ENCODE measurements around the gene MAPK11. TPM values are rescaled to one million over a fixed set of nuclear protein-coding genes. Genes with fewer than 3 reads are reported as not detected.

The MAPK11 gene
- polyA plus RNA-seq, 3 donors: 7.9 to 47.1 (median 46.4) TPM

GRCh38 chr22:50270666-50271394 is 650 bp upstream of the MAPK11 start:
- no peak overlapping the region for H3K27ac ChIP-seq (ENCODE audit: low read depth, low read length)
- 1 to 3% (median 2%) methylated on average over 51 to 53 of the region's 53 CpGs for WGBS, 3 donors

DNA sequence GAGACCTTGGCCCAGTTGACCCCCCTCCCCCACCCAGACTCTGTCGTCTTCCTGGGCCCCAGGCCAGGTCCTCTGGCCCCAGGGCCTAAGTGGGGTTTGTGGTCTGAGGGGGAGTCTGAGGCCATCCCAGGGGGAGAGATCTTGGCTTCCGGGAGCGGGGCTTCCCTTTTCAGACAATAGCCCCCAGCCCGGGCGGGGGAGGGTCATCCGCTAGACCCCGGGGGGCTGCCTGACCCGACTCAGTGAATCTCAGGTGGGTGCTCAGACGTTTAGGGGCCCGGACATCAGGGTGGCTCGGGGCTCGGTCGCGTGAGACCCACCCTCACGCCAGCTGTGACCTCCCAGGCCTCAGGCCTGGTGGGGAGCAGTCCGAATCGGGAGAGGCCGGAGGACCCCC is 609 bp downstream of the MAPK11 start:
- H3K27ac ChIP-seq (ENCODE audit: low read depth, low read length): no peak overlapping the region
- WGBS, 3 donors: 5 to 24% (median 11%) methylated on average over 17 to 18 of the region's 18 CpGs

- 21 to 43% (median 42%) methylated on average over 9 of the region's 9 CpGs for WGBS, 3 donors
- no peak overlapping the region for H3K27ac ChIP-seq (ENCODE audit: low read depth, low read length)
Measured at GRCh38 chr22:50268655-50269113, 1.5 kb downstream of the MAPK11 start.

DNA sequence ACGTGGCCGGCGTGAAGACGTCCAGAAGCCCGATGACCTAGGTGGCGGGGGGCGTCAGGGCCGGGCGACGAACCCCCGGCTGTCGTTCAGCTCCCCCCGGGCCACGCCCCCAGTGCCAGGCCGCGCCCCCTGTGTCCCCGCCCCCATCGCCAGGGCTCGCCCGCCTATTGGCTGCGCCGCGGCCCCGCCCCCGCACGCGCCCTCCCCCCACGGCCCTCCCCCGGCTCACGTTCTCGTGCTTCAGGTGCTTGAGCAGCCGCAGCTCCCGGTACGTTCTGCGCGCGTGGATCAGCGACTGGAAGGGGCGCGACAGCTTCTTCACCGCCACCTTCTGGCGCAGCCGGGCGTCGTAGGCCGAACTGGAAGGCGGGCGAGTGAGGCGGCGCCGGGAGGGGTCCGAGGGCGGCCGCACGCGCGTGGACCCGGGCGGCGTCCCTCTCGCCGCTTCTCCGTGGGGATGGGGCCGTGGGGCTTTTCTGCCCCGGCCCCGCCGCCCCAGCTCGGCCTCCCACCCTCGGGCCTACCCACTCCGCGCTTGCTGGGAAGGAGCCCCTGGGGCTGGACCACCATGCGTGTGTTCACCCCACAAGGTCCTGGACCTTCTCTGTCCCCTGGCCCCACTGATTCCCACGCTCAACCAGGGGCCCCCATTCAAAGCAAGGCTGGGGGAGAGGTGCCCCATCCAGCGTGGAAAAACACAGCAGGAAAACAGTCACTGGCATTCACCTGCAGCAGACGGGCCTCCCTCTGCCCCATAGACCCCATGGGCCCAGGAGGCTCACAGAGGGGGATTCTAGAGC is 2.4 kb downstream of the MAPK11 start:
- H3K27ac ChIP-seq (ENCODE audit: low read depth, low read length): no peak overlapping the region
- 11 to 33% (median 22%) methylated on average over 52 to 75 of the region's 75 CpGs for WGBS, 3 donors

GRCh38 chr22:50266994-50267393 is 3.2 kb downstream of the MAPK11 start:
- H3K27ac ChIP-seq (ENCODE audit: low read depth, low read length): no peak overlapping the region
- 55 to 73% (median 71%) methylated on average over 35 to 37 of the region's 37 CpGs for WGBS, 3 donors

GRCh38 chr22:50264946-50265669 is 5.1 kb downstream of the MAPK11 start:
- no peak overlapping the region for H3K27ac ChIP-seq (ENCODE audit: low read depth, low read length)
- 85 to 87% (median 86%) methylated on average over 15 of the region's 15 CpGs for WGBS, 3 donors

DNA sequence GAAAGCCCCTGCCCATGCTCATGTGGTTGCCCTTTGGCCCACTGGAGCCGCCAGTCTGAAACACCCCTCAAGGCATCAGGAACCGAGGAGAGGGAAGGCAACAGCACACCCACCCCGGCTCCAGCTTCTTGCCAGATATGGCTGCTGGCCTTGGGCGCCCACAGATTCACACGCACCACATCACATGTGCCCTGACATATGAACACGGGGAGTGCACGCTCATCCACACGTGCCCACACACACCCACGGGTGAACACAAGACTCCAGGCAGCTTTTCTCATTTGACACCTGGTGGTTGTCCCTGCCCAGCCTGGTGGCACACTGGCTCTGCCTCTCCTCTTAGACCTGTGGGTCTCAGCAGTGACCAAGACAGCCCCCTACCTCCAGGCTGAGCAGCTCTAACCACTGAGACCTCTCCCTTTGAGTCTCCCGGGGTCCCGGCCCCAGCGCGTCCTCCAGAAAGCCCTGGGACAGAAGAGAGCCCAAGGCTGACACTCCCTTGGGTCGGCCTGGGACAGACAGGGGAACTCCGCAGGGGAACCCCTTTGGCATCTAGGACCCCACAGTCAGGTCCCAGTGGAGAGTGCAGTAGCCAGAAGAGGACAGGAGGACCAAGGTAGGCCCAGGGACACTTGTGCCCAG is 6.0 kb downstream of the MAPK11 start:
- no peak overlapping the region for H3K27ac ChIP-seq (ENCODE audit: low read depth, low read length)
- WGBS, 3 donors: 83 to 92% (median 90%) methylated on average over 15 of the region's 15 CpGs

GRCh38 chr22:50262973-50263617 is 7.1 kb downstream of the MAPK11 start:
- 51 to 63% (median 61%) methylated on average over 9 of the region's 9 CpGs for WGBS, 3 donors
- H3K27ac ChIP-seq (ENCODE audit: low read depth, low read length): no peak overlapping the region

GRCh38 chr22:50262460-50262911 is 7.7 kb downstream of the MAPK11 start:
- H3K27ac ChIP-seq (ENCODE audit: low read depth, low read length): no peak overlapping the region

GRCh38 chr22:50261615-50262459 is 8.3 kb downstream of the MAPK11 start, which contains the start of gene MAPK12:
Gene MAPK12 (minus strand): TSS chr22:50261683. CDS start chr22:50261509, 174 bp downstream.
- no peak within 1 kb of the TSS for H3K27ac ChIP-seq (ENCODE audit: low read depth, low read length)
- WGBS, 3 donors: 2 to 6% (median 5%) methylated on average over 30 to 58 of the region's 61 CpGs

More at GRCh38 chr22:50262460-50262911, 7.7 kb downstream of the MAPK11 start:
- 47 to 53% (median 50%) methylated on average over 7 of the region's 7 CpGs for WGBS, 3 donors

DNA sequence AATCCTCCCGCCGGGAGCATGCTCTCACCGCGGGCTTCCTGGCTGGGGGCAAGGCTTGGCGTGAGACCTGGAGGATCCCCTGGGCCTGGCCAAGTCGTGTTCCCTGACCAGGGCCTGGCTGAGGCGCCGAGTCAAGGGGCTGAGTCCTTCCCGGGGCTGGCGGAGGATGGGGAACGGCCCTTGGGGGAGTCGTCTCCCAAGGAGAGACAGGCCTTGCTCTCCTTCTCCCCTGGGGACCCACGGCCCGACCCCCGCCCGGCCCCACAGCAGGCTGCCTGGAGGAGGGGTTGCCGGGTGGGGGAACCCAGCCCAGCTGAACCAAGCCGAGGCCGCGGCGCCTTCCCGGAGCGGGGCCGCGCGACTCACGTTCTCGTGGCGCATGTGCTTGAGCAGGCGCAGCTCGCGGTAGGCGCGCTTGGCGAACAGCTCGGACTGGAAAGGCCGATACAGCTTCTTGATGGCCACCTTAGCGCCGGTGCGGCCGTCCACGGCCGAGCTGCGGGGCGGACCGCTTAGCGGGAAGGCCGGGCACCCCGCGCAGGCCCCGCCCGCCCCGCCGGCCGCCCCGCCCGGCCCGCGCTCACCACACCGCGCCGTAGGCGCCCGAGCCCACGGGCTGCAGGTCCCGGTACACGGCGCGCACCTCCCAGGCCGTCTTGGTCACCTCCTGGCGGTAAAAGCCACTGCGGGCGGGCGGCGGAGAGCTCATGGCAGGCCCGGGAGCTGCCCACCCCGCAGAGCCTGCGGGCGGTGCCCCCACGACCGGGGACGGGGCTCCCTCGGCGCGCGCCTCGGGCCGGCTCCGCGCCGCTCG is 9.2 kb downstream of the MAPK11 start:
- H3K27ac ChIP-seq (ENCODE audit: low read depth, low read length): no peak overlapping the region
- WGBS, 3 donors: 1% methylated on average over 46 to 91 of the region's 92 CpGs

GRCh38 chr22:50260434-50260800 is 9.8 kb downstream of the MAPK11 start:
- H3K27ac ChIP-seq (ENCODE audit: low read depth, low read length): no peak overlapping the region
- 37 to 38% (median 37%) methylated on average over 5 to 11 of the region's 11 CpGs for WGBS, 3 donors

GRCh38 chr22:50259302-50259701 is 10.9 kb downstream of the MAPK11 start:
- WGBS, 3 donors: 83 to 91% (median 88%) methylated on average over 14 to 15 of the region's 15 CpGs
- no peak overlapping the region for H3K27ac ChIP-seq (ENCODE audit: low read depth, low read length)

- 70 to 87% (median 81%) methylated on average over 24 of the region's 24 CpGs for WGBS, 3 donors
- H3K27ac ChIP-seq (ENCODE audit: low read depth, low read length): no peak overlapping the region
Measured at GRCh38 chr22:50258361-50259292, 11.6 kb downstream of the MAPK11 start.
